ENCODE results near the gene MRPL12.

Gene MRPL12

GRCh38 chr17:81701288-81702071 is 1.7 kb upstream of the MRPL12 start:
- Histone ChIP-seq H3K27me3 (ENCODE audit: insufficient read depth, low read length) (no peaks in the 10 kb centered on the region), H3K9me2 (ENCODE audit: low read depth, low read length) (no peaks in the 10 kb centered on the region), H3K9me3 (ENCODE audit: low read length) (no peaks in the 10 kb centered on the region), H3K9ac (ENCODE audit: low read length) (peak overlapping the region; percentile 99), H3K27ac (ENCODE audit: low read depth, low read length, poor library complexity, severe bottlenecking) (peak overlapping the region; percentile 5), H3K4me1 (ENCODE audit: insufficient read depth, low read length, severe bottlenecking) (peaks cover 30% of the 10 kb centered on the region), H2AFZ (ENCODE audit: low read length) (no peak overlapping the region), H3K79me2 (ENCODE audit: insufficient read depth, low read length) (peaks cover 31% of the 10 kb centered on the region), H3F3A (ENCODE audit: insufficient read depth, low read length) (no peaks in the 10 kb centered on the region), H3K4me2 (ENCODE audit: low read length) (peak overlapping the region; percentile 84), H3K4me3 (ENCODE audit: low read depth, low read length, poor library complexity, severe bottlenecking) (peak overlapping the region; percentile 95), H4K20me1 (ENCODE audit: insufficient read depth, low read length) (no peaks in the 10 kb centered on the region), H3K36me3 (ENCODE audit: insufficient read depth, low read length) (peaks cover 82% of the 10 kb centered on the region)
- no peak for TF ChIP-seq EZH2 (IDR thresholded peaks at IDR 0.05; ENCODE audit: borderline replicate concordance, low read length)
- peak; percentile 11; the same call in 1 of the 2 replicates for TF ChIP-seq CTCF (IDR thresholded peaks at IDR 0.05; ENCODE audit: low read length)

GRCh38 chr17:81703747-81704654 is 834 bp downstream of the MRPL12 start:
- peaks cover 81% of the 10 kb centered on the region for H3K36me3 ChIP-seq (ENCODE audit: insufficient read depth, low read length)
- H3K9ac ChIP-seq (ENCODE audit: low read length): peak overlapping the region; percentile 99
- H2AFZ ChIP-seq (ENCODE audit: low read length): no peak overlapping the region
- peaks cover 30% of the 10 kb centered on the region for H3K4me1 ChIP-seq (ENCODE audit: insufficient read depth, low read length, severe bottlenecking)
- no peaks in the 10 kb centered on the region for H3K9me3 ChIP-seq (ENCODE audit: low read length)
- H3K9me2 ChIP-seq (ENCODE audit: low read depth, low read length): no peaks in the 10 kb centered on the region
- no peaks in the 10 kb centered on the region for H4K20me1 ChIP-seq (ENCODE audit: insufficient read depth, low read length)
- H3K27ac ChIP-seq (ENCODE audit: low read depth, low read length, poor library complexity, severe bottlenecking): peak overlapping the region; percentile 54
- peak overlapping the region; percentile 95 for H3K4me3 ChIP-seq (ENCODE audit: low read depth, low read length, poor library complexity, severe bottlenecking)
- H3K4me2 ChIP-seq (ENCODE audit: low read length): peak overlapping the region; percentile 96
- peaks cover 31% of the 10 kb centered on the region for H3K79me2 ChIP-seq (ENCODE audit: insufficient read depth, low read length)
- no peaks in the 10 kb centered on the region for H3K27me3 ChIP-seq (ENCODE audit: insufficient read depth, low read length)
- TF ChIP-seq EZH2 (IDR thresholded peaks at IDR 0.05; ENCODE audit: borderline replicate concordance, low read length): no peak
- TF ChIP-seq CTCF (IDR thresholded peaks at IDR 0.05; ENCODE audit: low read length): no peak
- no peaks in the 10 kb centered on the region for H3F3A ChIP-seq (ENCODE audit: insufficient read depth, low read length)

- Histone ChIP-seq H3K79me2 (ENCODE audit: insufficient read depth, low read length) (peaks cover 31% of the 10 kb centered on the region), H3K27ac (ENCODE audit: low read depth, low read length, poor library complexity, severe bottlenecking) (no peak overlapping the region), H3K9me3 (ENCODE audit: low read length) (no peaks in the 10 kb centered on the region), H3K4me2 (ENCODE audit: low read length) (no peak overlapping the region), H3K9me2 (ENCODE audit: low read depth, low read length) (no peaks in the 10 kb centered on the region), H3K4me3 (ENCODE audit: low read depth, low read length, poor library complexity, severe bottlenecking) (no peak overlapping the region), H3K4me1 (ENCODE audit: insufficient read depth, low read length, severe bottlenecking) (peaks cover 37% of the 10 kb centered on the region), H4K20me1 (ENCODE audit: insufficient read depth, low read length) (no peaks in the 10 kb centered on the region), H3F3A (ENCODE audit: insufficient read depth, low read length) (0 out of 2 replicates have a peak, but pooled peaks cover 4% of the 10 kb centered on the region), H3K27me3 (ENCODE audit: insufficient read depth, low read length) (no peaks in the 10 kb centered on the region), H3K36me3 (ENCODE audit: insufficient read depth, low read length) (peaks cover 70% of the 10 kb centered on the region), H2AFZ (ENCODE audit: low read length) (no peak overlapping the region), H3K9ac (ENCODE audit: low read length) (no peak overlapping the region)
- no peak for TF ChIP-seq EZH2 (IDR thresholded peaks at IDR 0.05; ENCODE audit: borderline replicate concordance, low read length)
- no peak for TF ChIP-seq CTCF (IDR thresholded peaks at IDR 0.05; ENCODE audit: low read length)
Measured at GRCh38 chr17:81705518-81706231, 2.5 kb downstream of the MRPL12 start.

Measured in OCI-LY1 (cell line).